Measurements from ENCODE around the gene COBLL1.

COBLL1 gene

GRCh38 chr2:164841719-164842623 is at the start of gene COBLL1:
COBLL1 (minus strand) TSS chr2:164841823; CDS start chr2:164841196, 627 bp downstream.
- peak within 1 kb of the TSS; percentile 79 for H3K4me3 ChIP-seq (ENCODE audit: low read length)
- no peak for DNase-seq (ENCODE audit: low read depth)
- TF ChIP-seq CTCF (conservative IDR thresholded peaks at IDR 0.05; ENCODE audit: low read depth, low read length) = peak; percentile 83

GRCh38 chr2:164890544-164890943 is 48.9 kb upstream of the COBLL1 start:
- DNase-seq (ENCODE audit: low read depth) = no peak
- H3K4me3 ChIP-seq (ENCODE audit: low read length) = no peak overlapping the region
- TF ChIP-seq CTCF (conservative IDR thresholded peaks at IDR 0.05; ENCODE audit: low read depth, low read length) = no peak

- H3K4me3 ChIP-seq (ENCODE audit: low read length) = no peak overlapping the region
- no peak for DNase-seq (ENCODE audit: low read depth)
- no peak for TF ChIP-seq CTCF (conservative IDR thresholded peaks at IDR 0.05; ENCODE audit: low read depth, low read length)
These were observed 47.0 kb upstream of the COBLL1 start for GRCh38 chr2:164888592-164888991.

GRCh38 chr2:164887434-164888144 is 46.0 kb upstream of the COBLL1 start:
- DNase-seq (ENCODE audit: low read depth) = no peak
- no peak for TF ChIP-seq CTCF (conservative IDR thresholded peaks at IDR 0.05; ENCODE audit: low read depth, low read length)

GRCh38 chr2:164882276-164882675 is 40.7 kb upstream of the COBLL1 start:
- DNase-seq (ENCODE audit: low read depth) = no peak
- no peak overlapping the region for H3K4me3 ChIP-seq (ENCODE audit: low read length)
- no peak for TF ChIP-seq CTCF (conservative IDR thresholded peaks at IDR 0.05; ENCODE audit: low read depth, low read length)

More at GRCh38 chr2:164887434-164888144, 46.0 kb upstream of the COBLL1 start:
- H3K4me3 ChIP-seq (ENCODE audit: low read length) = no peak overlapping the region

- TF ChIP-seq CTCF (conservative IDR thresholded peaks at IDR 0.05; ENCODE audit: low read depth, low read length) = no peak
- no peak for DNase-seq (ENCODE audit: low read depth)
- no peak overlapping the region for H3K4me3 ChIP-seq (ENCODE audit: low read length)
These were observed 39.9 kb upstream of the COBLL1 start for GRCh38 chr2:164881524-164881923.
